BLaER1 treated with 17β-estradiol and CSF1 and Interleukin-3, amounts not matched to agents 10 nM and 100 nM (cell line): Measurements from ENCODE around the gene MIS18A.
A peak's percentile ranks its signal among the peaks of the same experiment; 100 is the strongest.

ENCODE experiments used
- H3K27ac ChIP-seq, 11 experiments: shearing (Covaris generic); formaldehyde crosslinking; 2 replicates each; pipeline ENCODE4 v1.8.1; 2022
- H3K27me3 ChIP-seq, 11 experiments: shearing (Covaris generic); formaldehyde crosslinking; 2 replicates each; pipeline ENCODE4 v1.8.1; 2022
- H3K36me3 ChIP-seq, 11 experiments: shearing (Covaris generic); formaldehyde crosslinking; 2 replicates each; pipeline ENCODE4 v1.8.1; 2022
- H3K4me1 ChIP-seq, 10 experiments: shearing (Covaris generic); formaldehyde crosslinking; 2 replicates each; pipeline ENCODE4 v1.8.1; 2022
- H3K4me2 ChIP-seq, 11 experiments: shearing (Covaris generic); formaldehyde crosslinking; 2 replicates each; pipeline ENCODE4 v1.8.1; 2022
- H3K4me3 ChIP-seq, 10 experiments: shearing (Covaris generic); formaldehyde crosslinking; 2 replicates each; pipeline ENCODE4 v1.8.1; 2022
- H3K9ac ChIP-seq, 11 experiments: shearing (Covaris generic); formaldehyde crosslinking; 2 replicates each; pipeline ENCODE4 v1.8.1; 2022
- H3K9me3 ChIP-seq, 11 experiments: shearing (Covaris generic); formaldehyde crosslinking; replicated peaks in 1 of 11; 2 replicates each; pipeline ENCODE4 v1.8.1; 2022
- H4K20me1 ChIP-seq, 11 experiments: shearing (Covaris generic); formaldehyde crosslinking; 2 replicates each; pipeline ENCODE4 v1.8.1; 2022
- Cebpa-rat ChIP-seq, 11 experiments: shearing (Covaris generic); IDR thresholded peaks; 2 replicates each; pipeline ENCODE4 v1.8.1; 2022

The MIS18A gene

DNA sequence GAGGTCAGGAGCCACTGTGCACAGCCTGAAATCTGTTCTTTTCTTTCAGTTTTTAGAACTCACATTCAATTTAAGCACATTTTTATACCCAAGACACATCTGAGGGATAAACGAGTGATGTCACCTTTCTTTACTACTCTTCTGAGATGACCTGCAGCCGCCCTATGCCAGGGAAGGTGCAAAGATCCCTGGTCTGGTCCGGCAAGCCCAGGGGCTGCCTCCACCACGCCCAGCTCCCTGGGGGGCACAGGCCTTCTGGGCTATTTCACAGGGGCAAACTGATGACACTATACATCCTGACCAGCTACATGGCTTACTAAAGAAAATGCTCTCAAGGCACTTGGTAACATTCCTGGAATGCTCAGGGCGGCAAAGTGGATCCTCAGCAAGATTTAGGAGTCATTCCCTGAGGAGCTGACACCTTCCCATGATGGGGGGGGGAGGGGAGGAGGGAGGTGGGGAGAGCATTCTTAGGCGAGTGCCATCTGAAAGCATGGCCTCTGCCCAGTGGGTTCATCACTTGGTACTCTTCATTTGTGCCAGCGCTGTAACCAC, 31.1 kb upstream of the MIS18A start:
- Histone ChIP-seq H3K27ac (no peak overlapping the region), H3K4me3 (no peak overlapping the region), H3K36me3 (peaks cover 47 to 91% (median 74%) of the 10 kb centered on the region in 11 experiments), H3K4me1 (peaks cover 0 to 41% (median 27%) of the 10 kb centered on the region in 10 experiments; a peak in 16 of 20 replicates), H3K27me3 (no peaks in the 10 kb centered on the region), H3K9ac (no peak overlapping the region), H3K9me3 (no peaks in the 10 kb centered on the region), H4K20me1 (peaks cover 0 to 47% (median 13%) of the 10 kb centered on the region in 11 experiments; a peak in 13 of 22 replicates), H3K4me2 (no peak overlapping the region)
- no peak for TF ChIP-seq Cebpa-rat (IDR thresholded peaks at IDR 0.05)

- peaks cover 0 to 33% (median 25%) of the 10 kb centered on the region in 10 experiments; a peak in 16 of 20 replicates for H3K4me1 ChIP-seq
- H3K4me2 ChIP-seq = no peak overlapping the region
- peaks cover 0 to 36% (median 9%) of the 10 kb centered on the region in 11 experiments; a peak in 12 of 22 replicates for H4K20me1 ChIP-seq
- TF ChIP-seq Cebpa-rat (IDR thresholded peaks at IDR 0.05) = no peak
- H3K4me3 ChIP-seq = no peak overlapping the region
- no peaks in the 10 kb centered on the region for H3K27me3 ChIP-seq
- peaks cover 36 to 86% (median 62%) of the 10 kb centered on the region in 11 experiments for H3K36me3 ChIP-seq
- peak overlapping the region in 1 of 11 experiments; percentile 23; a peak in 1 of 22 replicates for H3K27ac ChIP-seq
- no peaks in the 10 kb centered on the region for H3K9me3 ChIP-seq
- H3K9ac ChIP-seq = no peak overlapping the region
These were observed 29.8 kb upstream of the MIS18A start for GRCh38 chr21:32308696-32309095.

- H3K36me3 ChIP-seq = peaks cover 27 to 86% (median 55%) of the 10 kb centered on the region in 11 experiments
- TF ChIP-seq Cebpa-rat (IDR thresholded peaks at IDR 0.05) = peak in 4 of 11 experiments; percentile 8 to 34 (median 32); a peak in 1 of 22 replicates
- H3K27me3 ChIP-seq = no peaks in the 10 kb centered on the region
- H3K27ac ChIP-seq = peak overlapping the region in 1 of 11 experiments; percentile 23; a peak in 4 of 22 replicates
- peak overlapping the region in 6 of 11 experiments; percentile 4 to 61 (median 34); a peak in 9 of 22 replicates for H3K4me2 ChIP-seq
- H3K9ac ChIP-seq = no peak overlapping the region
- H4K20me1 ChIP-seq = peaks cover 0 to 36% (median 7%) of the 10 kb centered on the region in 11 experiments; a peak in 12 of 22 replicates
- no peak overlapping the region for H3K4me3 ChIP-seq
- H3K9me3 ChIP-seq = no peaks in the 10 kb centered on the region
- peaks cover 0 to 33% (median 25%) of the 10 kb centered on the region in 10 experiments; a peak in 16 of 20 replicates for H3K4me1 ChIP-seq
These were observed 28.9 kb upstream of the MIS18A start for GRCh38 chr21:32307706-32308105.

- H3K36me3 ChIP-seq = peaks cover 19 to 85% (median 47%) of the 10 kb centered on the region in 11 experiments; a peak in 21 of 22 replicates
- peaks cover 0 to 21% (median 0%) of the 10 kb centered on the region in 11 experiments; a peak in 7 of 22 replicates for H4K20me1 ChIP-seq
- TF ChIP-seq Cebpa-rat (IDR thresholded peaks at IDR 0.05) = no peak
- H3K4me3 ChIP-seq = no peak overlapping the region
- no peaks in the 10 kb centered on the region for H3K9me3 ChIP-seq
- peak overlapping the region in 5 of 11 experiments; percentile 2 to 45 (median 31); a peak in 4 of 22 replicates for H3K27ac ChIP-seq
- no peaks in the 10 kb centered on the region for H3K27me3 ChIP-seq
- peaks cover 0 to 26% (median 18%) of the 10 kb centered on the region in 10 experiments; a peak in 16 of 20 replicates for H3K4me1 ChIP-seq
- 0 out of 22 replicates have a peak overlapping the region, but pooled peaks of 1 of the 11 experiments have one; percentile 20 for H3K9ac ChIP-seq
- H3K4me2 ChIP-seq = peak overlapping the region in 8 of 11 experiments; percentile 14 to 61 (median 42); a peak in 14 of 22 replicates
These were observed 27.4 kb upstream of the MIS18A start for GRCh38 chr21:32306021-32306780.

DNA sequence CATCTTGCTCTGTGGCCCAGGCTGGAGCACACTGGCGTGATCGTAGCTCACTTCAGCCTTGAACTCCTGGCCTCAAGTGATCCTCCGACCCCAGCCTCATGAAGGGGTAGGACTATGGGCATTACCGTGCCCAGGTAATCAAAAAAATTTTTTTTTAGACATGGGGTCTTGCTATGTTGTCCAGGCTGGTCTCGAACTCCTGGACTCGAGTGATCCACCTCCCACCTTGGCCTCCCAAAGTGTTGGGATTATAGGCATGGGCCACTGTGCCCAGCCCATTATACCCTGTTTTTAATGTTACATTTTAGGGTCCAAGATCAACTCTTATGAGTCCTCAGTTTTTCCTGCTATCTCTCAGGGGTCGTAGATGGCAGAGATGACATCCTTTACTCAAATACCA, 26.1 kb upstream of the MIS18A start:
- H3K4me2 ChIP-seq = no peak overlapping the region
- peaks cover 21 to 84% (median 47%) of the 10 kb centered on the region in 11 experiments; a peak in 20 of 22 replicates for H3K36me3 ChIP-seq
- no peaks in the 10 kb centered on the region for H3K27me3 ChIP-seq
- H3K9ac ChIP-seq = no peak overlapping the region
- H3K4me1 ChIP-seq = peaks cover 0 to 26% (median 18%) of the 10 kb centered on the region in 10 experiments; a peak in 16 of 20 replicates
- no peak overlapping the region for H3K27ac ChIP-seq
- no peak overlapping the region for H3K4me3 ChIP-seq
- no peak for TF ChIP-seq Cebpa-rat (IDR thresholded peaks at IDR 0.05)
- peaks cover 0 to 17% (median 0%) of the 10 kb centered on the region in 11 experiments; a peak in 6 of 22 replicates for H4K20me1 ChIP-seq
- no peaks in the 10 kb centered on the region for H3K9me3 ChIP-seq

GRCh38 chr21:32303385-32303784, 24.5 kb upstream of the MIS18A start:
- Histone ChIP-seq H3K27ac (no peak overlapping the region), H4K20me1 (peaks cover 0 to 14% (median 0%) of the 10 kb centered on the region in 11 experiments; a peak in 5 of 22 replicates), H3K9ac (no peak overlapping the region), H3K9me3 (no peaks in the 10 kb centered on the region), H3K36me3 (peaks cover 13 to 77% (median 41%) of the 10 kb centered on the region in 11 experiments; a peak in 19 of 22 replicates), H3K4me1 (peaks cover 0 to 24% (median 18%) of the 10 kb centered on the region in 10 experiments; a peak in 16 of 20 replicates), H3K4me3 (no peak overlapping the region), H3K27me3 (no peaks in the 10 kb centered on the region), H3K4me2 (no peak overlapping the region)
- TF ChIP-seq Cebpa-rat (IDR thresholded peaks at IDR 0.05) = no peak

- Histone ChIP-seq H3K27ac (no peak overlapping the region), H3K4me1 (peaks cover 0 to 16% (median 12%) of the 10 kb centered on the region in 10 experiments; a peak in 16 of 20 replicates), H3K36me3 (peaks cover 8 to 69% (median 32%) of the 10 kb centered on the region in 11 experiments; a peak in 19 of 22 replicates), H4K20me1 (peaks cover 0 to 11% (median 0%) of the 10 kb centered on the region in 11 experiments; a peak in 4 of 22 replicates), H3K4me2 (no peak overlapping the region), H3K4me3 (no peak overlapping the region), H3K9me3 (no peaks in the 10 kb centered on the region), H3K27me3 (no peaks in the 10 kb centered on the region), H3K9ac (no peak overlapping the region)
- no peak for TF ChIP-seq Cebpa-rat (IDR thresholded peaks at IDR 0.05)
These were observed 23.7 kb upstream of the MIS18A start for GRCh38 chr21:32302560-32302959.

DNA sequence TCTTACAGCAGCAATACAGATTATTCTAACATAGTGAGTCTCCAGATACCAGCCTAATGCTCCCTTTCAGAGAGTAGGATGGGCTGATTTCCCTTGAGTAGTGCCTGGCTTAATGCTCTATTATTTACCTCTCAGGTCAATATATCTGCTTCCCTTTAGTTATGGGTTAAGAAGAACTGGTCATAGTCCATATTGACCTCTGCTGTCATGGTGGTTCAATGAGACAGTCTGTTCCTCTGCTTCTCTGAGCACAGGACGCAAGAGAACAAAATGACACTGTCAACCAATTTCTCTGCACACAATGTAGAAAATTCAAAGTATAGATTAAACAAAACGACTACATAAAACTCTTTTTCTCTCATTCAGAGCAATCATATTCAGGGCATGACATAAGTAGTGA, 22.7 kb upstream of the MIS18A start:
- Histone ChIP-seq H3K9ac (no peak overlapping the region), H3K27me3 (no peaks in the 10 kb centered on the region), H3K4me3 (no peak overlapping the region), H3K9me3 (no peaks in the 10 kb centered on the region), H3K36me3 (peaks cover 8 to 59% (median 28%) of the 10 kb centered on the region in 11 experiments; a peak in 19 of 22 replicates), H3K4me2 (no peak overlapping the region), H4K20me1 (peaks cover 0 to 11% (median 0%) of the 10 kb centered on the region in 11 experiments; a peak in 4 of 22 replicates), H3K27ac (no peak overlapping the region), H3K4me1 (peaks cover 0 to 12% (median 10%) of the 10 kb centered on the region in 10 experiments; a peak in 15 of 20 replicates)
- no peak for TF ChIP-seq Cebpa-rat (IDR thresholded peaks at IDR 0.05)
